ENCODE results near the gene HDGF.

DNA sequence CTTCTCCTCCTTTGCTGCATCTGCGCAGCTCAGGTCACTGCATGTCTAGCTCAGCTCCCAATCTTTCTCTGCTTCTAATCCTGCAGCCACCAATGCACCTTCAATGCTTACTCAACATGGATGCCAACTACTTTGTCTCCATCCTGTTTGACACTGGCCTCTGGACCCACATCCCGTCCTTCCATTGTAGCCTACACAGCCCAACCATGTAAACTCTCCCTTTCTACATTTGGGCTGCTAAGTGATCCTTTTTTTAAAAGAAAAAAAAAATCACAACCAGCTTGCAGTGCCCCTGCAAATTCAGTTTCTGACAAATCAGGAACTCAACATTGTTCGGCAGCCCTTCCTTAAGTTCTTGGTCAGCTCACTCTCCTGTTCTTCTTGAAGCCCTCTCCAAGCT is 36.6 kb downstream of the HDGF start:
- TF ChIP-seq, protein P1, sequence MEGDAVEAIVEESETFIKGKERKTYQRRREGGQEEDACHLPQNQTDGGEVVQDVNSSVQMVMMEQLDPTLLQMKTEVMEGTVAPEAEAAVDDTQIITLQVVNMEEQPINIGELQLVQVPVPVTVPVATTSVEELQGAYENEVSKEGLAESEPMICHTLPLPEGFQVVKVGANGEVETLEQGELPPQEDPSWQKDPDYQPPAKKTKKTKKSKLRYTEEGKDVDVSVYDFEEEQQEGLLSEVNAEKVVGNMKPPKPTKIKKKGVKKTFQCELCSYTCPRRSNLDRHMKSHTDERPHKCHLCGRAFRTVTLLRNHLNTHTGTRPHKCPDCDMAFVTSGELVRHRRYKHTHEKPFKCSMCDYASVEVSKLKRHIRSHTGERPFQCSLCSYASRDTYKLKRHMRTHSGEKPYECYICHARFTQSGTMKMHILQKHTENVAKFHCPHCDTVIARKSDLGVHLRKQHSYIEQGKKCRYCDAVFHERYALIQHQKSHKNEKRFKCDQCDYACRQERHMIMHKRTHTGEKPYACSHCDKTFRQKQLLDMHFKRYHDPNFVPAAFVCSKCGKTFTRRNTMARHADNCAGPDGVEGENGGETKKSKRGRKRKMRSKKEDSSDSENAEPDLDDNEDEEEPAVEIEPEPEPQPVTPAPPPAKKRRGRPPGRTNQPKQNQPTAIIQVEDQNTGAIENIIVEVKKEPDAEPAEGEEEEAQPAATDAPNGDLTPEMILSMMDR (IDR thresholded peaks at IDR 0.05): no peak
- no peak for TF ChIP-seq POLR2A (IDR thresholded peaks at IDR 0.05)

All from testis (tissue), 2 donors.